Dendritic cell treated with granulocyte-macrophage colony-stimulating factor and Interleukin-4, amounts not matched to agents 40 ng/mL and 50 ng/mL, for 4 days (primary cell): ENCODE data around the gene DNMT3A.

Source experiments
- H3K27ac Mint-ChIP-seq: one replicate; pipeline ENCODE4 v1.8.0; 2022; ENCODE audit warnings: mild to moderate bottlenecking, mixed read lengths
- H3K27me3 Mint-ChIP-seq: one replicate; pipeline ENCODE4 v1.8.0; 2022; ENCODE audit warnings: mild to moderate bottlenecking, mixed read lengths
- H3K36me3 Mint-ChIP-seq: one replicate; pipeline ENCODE4 v1.8.0; 2022; ENCODE audit warnings: low read depth, mixed read lengths
- H3K4me1 Mint-ChIP-seq: one replicate; pipeline ENCODE4 v1.8.0; 2022; ENCODE audit warnings: low read depth, mixed read lengths
- H3K4me3 Mint-ChIP-seq: one replicate; pipeline ENCODE4 v1.8.0; 2022; ENCODE audit warnings: mild to moderate bottlenecking, moderate library complexity, mixed read lengths
- H3K9me3 Mint-ChIP-seq: one replicate; pipeline ENCODE4 v1.8.0; 2022; ENCODE audit warnings: mixed read lengths
- intact Hi-C: fragments of 100-400 bp; cut with micrococcal nuclease; formaldehyde crosslinking; loops from one replicate; pipeline ENCODE4 v1.15.0; 2022

Gene DNMT3A

GRCh38 chr2:25341753-25342371 is at the start of gene DNMT3A:
Gene DNMT3A (minus strand): TSS chr2:25341925. CDS start chr2:25313984, 27,941 bp downstream.
- Mint-ChIP-seq H3K9me3 (no peaks in the 10 kb centered on the region), H3K27me3 (peaks cover 18% of the 10 kb centered on the region), H3K4me1 (peaks cover 35% of the 10 kb centered on the region), H3K27ac (peak within 1 kb of the TSS; percentile 83), H3K4me3 (peak within 1 kb of the TSS; percentile 83), H3K36me3 (peaks cover 20% of the 10 kb centered on the region)
- intact Hi-C loops: loop anchor here (5.0 to 10.0 kb wide), 4 partner anchors 35 to 180 kb away; no protein-coding TSS in a partner anchor

- H3K4me1 Mint-ChIP-seq: peaks cover 8% of the 10 kb centered on the region
- H3K36me3 Mint-ChIP-seq: peaks cover 5% of the 10 kb centered on the region
- H3K27me3 Mint-ChIP-seq: no peaks in the 10 kb centered on the region
- no peaks in the 10 kb centered on the region for H3K9me3 Mint-ChIP-seq
- intact Hi-C loops: no loop called here
- H3K4me3 Mint-ChIP-seq: no peak overlapping the region
- H3K27ac Mint-ChIP-seq: no peak overlapping the region
Observed at GRCh38 chr2:25389161-25389560, 47.4 kb upstream of the DNMT3A start.

GRCh38 chr2:25388491-25388890 is 46.8 kb upstream of the DNMT3A start:
- H3K27ac Mint-ChIP-seq: no peak overlapping the region

GRCh38 chr2:25387876-25388449 is 46.2 kb upstream of the DNMT3A start:
- Mint-ChIP-seq H3K36me3 (peaks cover 5% of the 10 kb centered on the region), H3K9me3 (no peaks in the 10 kb centered on the region), H3K27me3 (no peaks in the 10 kb centered on the region), H3K4me1 (peaks cover 8% of the 10 kb centered on the region), H3K27ac (no peak overlapping the region), H3K4me3 (no peak overlapping the region)
- intact Hi-C loops: no loop called here

More at GRCh38 chr2:25388491-25388890, 46.8 kb upstream of the DNMT3A start:
- Mint-ChIP-seq H3K36me3 (peaks cover 5% of the 10 kb centered on the region), H3K27me3 (no peaks in the 10 kb centered on the region), H3K4me3 (no peak overlapping the region), H3K9me3 (no peaks in the 10 kb centered on the region), H3K4me1 (peaks cover 8% of the 10 kb centered on the region)
- intact Hi-C loops: no loop called here

- H3K4me1 Mint-ChIP-seq: peaks cover 10% of the 10 kb centered on the region
- H3K27ac Mint-ChIP-seq: no peak overlapping the region
- H3K36me3 Mint-ChIP-seq: peaks cover 5% of the 10 kb centered on the region
- no peaks in the 10 kb centered on the region for H3K27me3 Mint-ChIP-seq
- intact Hi-C loops: no loop called here
- no peaks in the 10 kb centered on the region for H3K9me3 Mint-ChIP-seq
- H3K4me3 Mint-ChIP-seq: no peak overlapping the region
Observed at GRCh38 chr2:25386971-25387875, 45.5 kb upstream of the DNMT3A start.

- Mint-ChIP-seq H3K4me3 (no peak overlapping the region), H3K9me3 (no peaks in the 10 kb centered on the region), H3K36me3 (peaks cover 5% of the 10 kb centered on the region), H3K27me3 (no peaks in the 10 kb centered on the region), H3K4me1 (peaks cover 22% of the 10 kb centered on the region), H3K27ac (no peak overlapping the region)
- intact Hi-C loops: no loop called here
Observed at GRCh38 chr2:25385910-25386309, 44.2 kb upstream of the DNMT3A start.

- Mint-ChIP-seq H3K27ac (no peak overlapping the region), H3K4me3 (no peak overlapping the region), H3K36me3 (peaks cover 5% of the 10 kb centered on the region), H3K9me3 (no peaks in the 10 kb centered on the region), H3K4me1 (peaks cover 26% of the 10 kb centered on the region), H3K27me3 (no peaks in the 10 kb centered on the region)
- intact Hi-C loops: no loop called here
Observed at GRCh38 chr2:25383806-25384205, 42.1 kb upstream of the DNMT3A start.

GRCh38 chr2:25381502-25381901 is 39.8 kb upstream of the DNMT3A start:
- Mint-ChIP-seq H3K36me3 (peaks cover 1% of the 10 kb centered on the region), H3K27ac (peak overlapping the region; percentile 48), H3K27me3 (peaks cover 7% of the 10 kb centered on the region), H3K4me3 (no peak overlapping the region), H3K9me3 (no peaks in the 10 kb centered on the region), H3K4me1 (peaks cover 38% of the 10 kb centered on the region)
- intact Hi-C loops: no loop called here

- Mint-ChIP-seq H3K27ac (no peak overlapping the region), H3K27me3 (peaks cover 12% of the 10 kb centered on the region), H3K9me3 (no peaks in the 10 kb centered on the region), H3K4me1 (peaks cover 44% of the 10 kb centered on the region), H3K36me3 (no peaks in the 10 kb centered on the region), H3K4me3 (no peak overlapping the region)
- intact Hi-C loops: no loop called here
Observed at GRCh38 chr2:25380586-25381375, 39.1 kb upstream of the DNMT3A start.

- Mint-ChIP-seq H3K9me3 (no peaks in the 10 kb centered on the region), H3K4me3 (no peak overlapping the region), H3K27ac (no peak overlapping the region), H3K4me1 (peaks cover 49% of the 10 kb centered on the region), H3K36me3 (no peaks in the 10 kb centered on the region), H3K27me3 (peaks cover 20% of the 10 kb centered on the region)
- intact Hi-C loops: no loop called here
Observed at GRCh38 chr2:25380023-25380422, 38.3 kb upstream of the DNMT3A start.

GRCh38 chr2:25379535-25379934 is 37.8 kb upstream of the DNMT3A start:
- no peaks in the 10 kb centered on the region for H3K9me3 Mint-ChIP-seq
- H3K27ac Mint-ChIP-seq: no peak overlapping the region
- H3K4me1 Mint-ChIP-seq: peaks cover 49% of the 10 kb centered on the region
- H3K27me3 Mint-ChIP-seq: peaks cover 24% of the 10 kb centered on the region
- H3K36me3 Mint-ChIP-seq: no peaks in the 10 kb centered on the region
- intact Hi-C loops: loop anchor here (5.0 to 10.0 kb wide), 2 partner anchors 37 to 135 kb away; partner anchors contain the start of gene DNMT3A
- no peak overlapping the region for H3K4me3 Mint-ChIP-seq

- H3K4me3 Mint-ChIP-seq: no peak overlapping the region
- no peaks in the 10 kb centered on the region for H3K9me3 Mint-ChIP-seq
- H3K4me1 Mint-ChIP-seq: peaks cover 49% of the 10 kb centered on the region
- H3K36me3 Mint-ChIP-seq: no peaks in the 10 kb centered on the region
- H3K27ac Mint-ChIP-seq: peak overlapping the region; percentile 30
- H3K27me3 Mint-ChIP-seq: peaks cover 24% of the 10 kb centered on the region
- intact Hi-C loops: loop anchor here (5.0 to 10.0 kb wide), 2 partner anchors 37 to 136 kb away; partner anchors contain the start of gene DNMT3A
Observed at GRCh38 chr2:25378731-25379490, 37.2 kb upstream of the DNMT3A start.
